ENCODE data around the gene DEFB128.

DNA sequence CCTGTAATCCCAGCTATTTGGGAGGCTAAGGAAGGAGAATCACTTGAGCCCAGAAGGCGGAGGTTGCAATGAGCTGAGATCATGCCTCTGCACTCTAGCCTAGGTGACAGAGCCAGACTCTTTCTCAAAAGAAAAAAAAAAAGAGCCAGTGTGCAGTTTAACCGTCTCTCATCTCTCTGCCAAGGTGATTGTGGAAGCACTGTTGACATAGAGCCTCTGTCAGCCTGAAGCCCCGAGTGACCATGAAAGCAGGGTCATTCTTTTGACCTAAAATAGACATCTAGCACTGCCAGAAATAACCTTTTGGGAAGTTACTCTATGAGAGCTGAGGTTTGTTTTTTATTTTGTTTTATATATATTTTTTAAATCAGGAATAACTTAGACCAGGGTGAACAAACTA is 24.9 kb downstream of the DEFB128 start:
- TF ChIP-seq, protein P1, sequence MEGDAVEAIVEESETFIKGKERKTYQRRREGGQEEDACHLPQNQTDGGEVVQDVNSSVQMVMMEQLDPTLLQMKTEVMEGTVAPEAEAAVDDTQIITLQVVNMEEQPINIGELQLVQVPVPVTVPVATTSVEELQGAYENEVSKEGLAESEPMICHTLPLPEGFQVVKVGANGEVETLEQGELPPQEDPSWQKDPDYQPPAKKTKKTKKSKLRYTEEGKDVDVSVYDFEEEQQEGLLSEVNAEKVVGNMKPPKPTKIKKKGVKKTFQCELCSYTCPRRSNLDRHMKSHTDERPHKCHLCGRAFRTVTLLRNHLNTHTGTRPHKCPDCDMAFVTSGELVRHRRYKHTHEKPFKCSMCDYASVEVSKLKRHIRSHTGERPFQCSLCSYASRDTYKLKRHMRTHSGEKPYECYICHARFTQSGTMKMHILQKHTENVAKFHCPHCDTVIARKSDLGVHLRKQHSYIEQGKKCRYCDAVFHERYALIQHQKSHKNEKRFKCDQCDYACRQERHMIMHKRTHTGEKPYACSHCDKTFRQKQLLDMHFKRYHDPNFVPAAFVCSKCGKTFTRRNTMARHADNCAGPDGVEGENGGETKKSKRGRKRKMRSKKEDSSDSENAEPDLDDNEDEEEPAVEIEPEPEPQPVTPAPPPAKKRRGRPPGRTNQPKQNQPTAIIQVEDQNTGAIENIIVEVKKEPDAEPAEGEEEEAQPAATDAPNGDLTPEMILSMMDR (IDR thresholded peaks at IDR 0.05; ENCODE audit: low read length): no peak
- TF ChIP-seq EZH2phosphoT487 (IDR thresholded peaks at IDR 0.05; ENCODE audit: low read length) (no peak), EZH2 (optimal IDR thresholded peaks at IDR 0.05; ENCODE audit: low read depth, low read length) (no peak)

Data from MM.1S (cell line).